ENCODE measurements around the gene NAALADL2.

- TF ChIP-seq CTCF (IDR thresholded peaks at IDR 0.05) (no peak), POLR2AphosphoS5 (IDR thresholded peaks at IDR 0.05) (no peak)
These were observed 14.9 kb downstream of the NAALADL2 start for GRCh38 chr3:174873832-174874657.

All from upper lobe of left lung (tissue), 4 donors.